Stimulated activated CD8-positive, alpha-beta memory T cell treated with anti-CD3 and anti-CD28 coated beads, Interleukin-7, amount 100 ng/mL, for 48 hours (primary cell): ENCODE results near the gene KRT6B.
"Not testable (repeated sequence)": the region's sequence is repeated elsewhere in the genome, so short reads cannot be mapped to it uniquely, and the experiment has no call there.

ENCODE experiments used
- DNase-seq, 2 donors: peaks; one replicate each; pipeline ENCODE4 v3.0.0-alpha.2; 2020; ENCODE audit warnings: low read depth in 1 of 2; ENCODE audit errors: extremely low read depth in 1 of 2

The KRT6B gene

GRCh38 chr12:52473768-52474167, 21.8 kb upstream of the KRT6B start, which contains the start of gene KRT6C:
KRT6C (minus strand) TSS chr12:52473805; CDS start chr12:52473737, 68 bp downstream.
- DNase-seq = no peak

- no peak for DNase-seq
Observed at GRCh38 chr12:52469853-52470252, 17.9 kb upstream of the KRT6B start.

DNA sequence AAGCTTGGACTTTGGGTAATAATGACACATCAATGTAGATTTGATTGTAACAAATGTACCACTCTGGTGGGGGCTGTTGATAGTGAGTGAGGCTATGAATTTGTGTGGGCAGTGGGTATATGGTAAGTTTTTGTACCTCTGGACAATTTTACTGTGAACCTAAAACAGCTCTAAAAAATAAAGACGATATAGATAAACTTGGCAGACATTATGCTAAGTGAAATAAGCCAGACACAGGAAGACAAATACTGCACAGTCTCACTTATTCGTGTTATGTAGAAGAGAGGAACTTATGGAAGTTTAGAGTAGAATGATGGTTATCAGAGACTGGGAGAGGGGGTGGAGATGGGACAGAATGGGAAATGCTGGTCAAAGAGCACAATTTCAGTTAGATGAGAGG, 13.0 kb upstream of the KRT6B start:
- DNase-seq = no peak

- DNase-seq = no peak
Observed at GRCh38 chr12:52461693-52462092, 9.7 kb upstream of the KRT6B start.

DNA sequence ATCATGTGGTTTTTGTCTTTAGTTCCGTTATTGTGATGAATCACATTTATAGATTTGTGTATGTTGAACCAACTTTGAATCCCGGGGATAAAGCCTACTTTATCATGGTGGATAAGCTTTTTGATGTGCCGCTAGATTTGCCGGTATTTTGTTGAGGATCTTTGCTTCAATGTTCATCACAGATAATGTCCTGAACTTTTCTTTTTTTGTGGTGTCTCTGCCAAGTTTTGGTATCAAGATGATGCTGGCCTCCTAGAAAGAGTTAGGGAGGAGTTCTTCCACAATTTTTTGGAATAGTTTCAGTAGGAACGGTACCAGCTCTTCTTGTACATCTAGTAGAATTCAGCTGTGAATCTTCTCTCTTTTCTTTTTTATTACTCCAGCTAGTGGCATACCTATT, 6.9 kb upstream of the KRT6B start:
- DNase-seq = no peak

DNA sequence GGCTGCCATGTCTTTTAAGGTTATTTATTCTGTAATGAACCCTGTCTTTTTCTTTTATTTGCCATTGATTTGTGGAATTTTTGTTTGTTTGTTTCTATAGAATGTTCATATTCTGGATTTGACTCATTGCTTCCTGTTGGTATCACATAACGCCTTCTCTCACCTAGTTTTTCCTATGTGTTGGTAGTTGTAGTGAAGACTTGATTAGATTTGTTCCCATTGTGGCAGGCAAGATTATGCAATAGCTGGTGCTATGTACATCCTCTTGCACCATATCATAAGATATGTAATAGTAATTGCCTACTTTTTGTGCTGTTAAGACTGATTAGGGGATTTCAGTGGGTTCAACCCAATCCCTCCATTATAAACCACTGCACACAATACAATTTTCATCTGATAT, 3.9 kb upstream of the KRT6B start:
- no peak for DNase-seq

GRCh38 chr12:52454411-52455201, 2.7 kb upstream of the KRT6B start:
- no peak for DNase-seq

DNA sequence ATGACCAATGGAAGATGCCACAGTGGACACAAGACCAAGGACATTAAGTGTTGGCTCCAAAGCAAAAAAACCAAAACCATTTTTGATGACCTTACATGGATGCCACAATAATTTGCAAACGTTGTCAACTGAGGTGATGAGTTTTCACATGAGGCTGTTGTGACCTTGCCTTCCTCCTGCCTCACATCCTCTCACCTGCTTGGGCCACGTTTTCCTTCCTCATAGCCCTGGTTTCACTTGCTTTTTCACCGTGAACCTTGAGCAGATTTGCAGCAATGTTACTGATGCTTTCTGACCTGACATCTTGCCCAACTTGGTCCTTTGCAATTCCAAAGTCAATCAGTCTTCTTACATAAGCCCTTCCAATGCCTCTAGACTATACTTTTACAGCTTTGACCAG, 3.7 kb downstream of the KRT6B start:
- no peak for DNase-seq

GRCh38 chr12:52447196-52447595, 4.8 kb downstream of the KRT6B start:
- DNase-seq = not testable (repeated sequence)

GRCh38 chr12:52446367-52447045, 5.4 kb downstream of the KRT6B start:
- DNase-seq = no peak

DNA sequence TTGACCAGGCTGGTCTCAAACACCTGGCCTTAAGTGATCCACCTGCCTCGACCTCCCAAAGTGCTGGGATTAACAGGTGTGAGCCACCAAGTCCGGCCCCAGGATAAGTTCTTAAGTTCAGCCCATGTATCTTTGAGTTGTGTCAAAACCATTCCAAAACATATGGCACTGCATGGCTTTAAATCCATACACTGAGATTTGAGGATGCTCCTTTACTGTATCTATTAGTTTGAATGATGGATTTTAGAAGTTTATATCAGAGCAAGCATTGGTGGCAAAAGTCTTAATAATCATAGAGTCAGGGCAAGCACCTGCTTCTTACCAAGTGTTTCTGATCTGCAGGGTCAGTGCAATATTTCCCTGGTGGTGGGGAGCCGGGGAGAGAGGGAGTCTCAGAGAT, 6.1 kb downstream of the KRT6B start:
- DNase-seq = no peak

DNA sequence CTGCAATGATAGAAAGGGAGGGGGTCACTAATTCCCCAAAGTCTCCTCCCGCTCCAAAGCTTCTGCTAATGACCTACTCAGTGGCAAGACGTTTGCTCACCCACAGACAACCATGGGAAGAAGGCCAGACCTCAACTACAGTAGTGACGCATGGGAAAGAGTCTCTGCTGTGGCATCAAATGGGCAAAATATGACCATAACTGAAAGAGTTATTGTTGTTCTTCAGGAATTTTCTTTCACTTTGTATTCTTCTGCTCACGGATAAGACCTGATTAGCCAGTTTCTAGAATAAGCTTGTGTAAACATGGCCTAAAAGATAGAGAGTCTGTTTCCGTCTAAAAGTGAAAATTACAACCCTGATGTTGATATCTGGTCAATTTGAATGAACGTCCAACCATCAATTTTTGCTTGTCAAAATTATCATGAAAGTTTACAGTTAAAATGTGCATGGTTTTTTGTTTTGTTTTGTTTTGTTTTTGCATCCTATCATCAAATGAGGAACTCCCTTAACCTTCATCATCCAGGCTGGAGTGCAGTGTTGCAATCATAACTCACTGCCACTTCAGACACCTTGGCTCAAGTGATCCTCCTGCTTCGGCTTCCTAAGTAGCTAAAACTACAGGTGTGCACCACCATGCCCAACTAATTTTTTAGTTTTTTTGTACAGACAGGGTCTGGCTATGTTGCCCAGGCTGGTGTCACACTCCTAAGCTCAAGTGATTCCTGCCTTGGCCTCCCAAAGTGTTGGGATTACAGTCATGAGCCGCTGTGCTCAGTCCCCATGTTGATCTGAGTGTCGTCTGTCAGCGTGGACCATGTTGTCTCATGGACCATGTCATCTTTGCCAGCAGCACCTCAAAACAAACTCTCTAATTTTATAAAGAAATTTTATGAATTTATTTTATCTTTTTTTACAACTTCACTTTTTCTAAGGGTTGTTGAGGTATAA, 7.0 kb downstream of the KRT6B start:
- DNase-seq = no peak

DNA sequence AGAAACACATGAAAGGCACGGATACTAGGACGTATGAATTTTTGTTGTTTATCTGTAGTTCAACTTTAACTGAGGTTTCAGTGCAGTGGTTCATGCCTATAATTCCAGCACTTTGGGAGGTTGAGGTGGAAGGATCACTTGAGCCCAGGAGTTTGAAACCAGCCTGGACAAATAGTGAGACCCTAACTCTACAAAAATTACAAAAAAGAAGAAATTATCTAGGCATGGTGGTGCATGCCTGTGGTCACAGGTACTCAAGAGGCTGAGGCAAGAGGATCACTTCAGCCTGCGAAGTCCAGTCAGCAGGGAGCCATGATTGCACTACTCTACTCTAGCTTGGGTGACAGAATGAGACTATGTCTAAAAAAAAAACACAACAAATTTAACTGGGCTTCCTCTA, 8.0 kb downstream of the KRT6B start:
- no peak for DNase-seq

DNA sequence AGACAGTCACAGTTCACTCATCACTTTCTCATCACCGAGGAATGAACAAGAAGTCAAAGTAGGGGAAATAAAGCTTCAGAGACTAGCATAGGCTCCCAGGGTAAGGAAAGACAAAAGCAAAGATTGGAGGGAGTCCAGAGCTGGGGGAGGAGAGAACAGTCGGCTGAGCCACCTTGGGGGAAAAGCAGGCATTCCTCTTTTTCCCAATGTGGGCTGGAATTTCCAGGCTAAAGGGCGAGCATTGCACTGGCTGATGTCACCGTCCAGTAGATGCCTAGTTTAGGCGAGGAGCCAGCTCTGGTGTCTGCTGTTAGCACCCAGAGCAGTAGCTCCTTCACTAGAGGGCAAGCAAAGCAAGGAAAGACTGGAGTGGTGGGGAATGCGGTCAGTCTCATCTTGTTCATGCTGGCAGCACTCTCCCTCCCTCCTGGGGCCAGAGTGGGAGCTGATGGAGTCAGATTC, 9.3 kb downstream of the KRT6B start:
- DNase-seq = no peak

DNA sequence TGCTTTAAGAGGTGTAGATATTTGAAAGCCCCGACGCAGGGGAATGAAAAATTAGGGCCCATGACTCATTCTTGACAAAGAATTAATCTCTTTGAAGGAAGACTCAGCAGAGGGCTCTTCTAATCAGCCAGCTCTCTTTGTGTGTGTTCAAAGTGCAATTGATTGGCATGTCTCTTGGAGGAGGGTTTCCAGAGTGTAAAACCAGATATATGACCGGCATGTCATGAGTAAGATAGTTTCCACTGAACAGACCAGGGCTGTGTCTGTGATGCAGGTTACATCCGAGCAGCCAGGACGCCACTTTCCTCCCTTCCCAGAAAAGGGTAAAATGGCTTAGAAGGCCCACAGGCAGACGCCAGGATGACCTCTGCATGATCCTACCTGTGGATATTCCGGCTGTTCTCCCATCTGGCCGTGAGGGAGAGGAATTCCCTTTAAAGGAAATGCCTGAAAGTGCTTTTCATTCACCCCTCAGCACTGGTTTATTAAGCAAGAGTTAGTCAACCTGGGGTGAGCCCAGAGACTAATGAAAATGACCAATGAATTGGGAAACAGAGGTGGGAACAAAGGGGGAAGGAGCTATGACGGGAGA, 10.5 kb downstream of the KRT6B start:
- no peak for DNase-seq

DNA sequence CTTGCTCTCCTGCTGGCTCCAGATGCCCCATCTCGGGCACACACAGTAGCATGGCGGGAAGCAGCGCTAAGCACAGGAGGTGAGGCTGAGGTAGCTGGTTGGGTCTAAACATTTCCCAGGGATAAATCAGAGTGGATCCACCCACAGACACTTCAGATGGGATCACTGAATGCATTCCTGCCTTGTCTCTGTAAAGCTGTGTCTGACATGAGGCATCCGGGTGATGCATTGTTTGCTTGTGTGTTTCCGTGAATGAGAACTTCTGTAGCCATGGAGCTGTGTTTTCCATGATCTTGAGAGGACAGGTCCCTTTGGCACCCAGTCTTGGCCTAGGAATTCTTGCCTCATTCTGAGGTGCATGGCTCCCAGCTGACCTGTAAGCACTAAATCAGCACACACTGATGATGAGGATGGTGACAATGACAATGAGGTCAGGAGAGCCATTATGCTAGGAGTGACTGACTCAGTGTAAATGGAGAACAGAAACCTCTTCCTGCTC, 11.1 kb downstream of the KRT6B start:
- no peak for DNase-seq

DNA sequence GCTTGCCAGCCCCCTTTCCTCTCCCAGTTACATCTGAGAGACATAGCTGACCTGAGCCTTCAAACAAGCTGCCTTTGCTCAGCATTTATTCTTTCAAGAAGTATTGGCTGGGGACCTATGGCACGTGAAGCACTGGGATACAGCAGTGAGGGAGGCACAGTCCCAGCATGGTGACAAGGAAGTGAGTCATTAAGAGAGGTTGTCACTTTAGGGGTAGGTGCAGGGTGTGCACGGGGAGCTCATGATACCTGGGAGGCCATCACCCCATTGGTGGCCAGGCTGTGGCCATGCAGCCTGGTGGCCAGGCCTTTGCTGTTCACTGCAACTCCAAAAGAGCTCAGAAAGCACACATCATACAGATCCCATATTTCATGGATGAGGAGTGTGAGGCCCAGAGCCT, 12.1 kb downstream of the KRT6B start:
- no peak for DNase-seq

- DNase-seq = no peak
Observed at GRCh38 chr12:52439420-52439819, 12.5 kb downstream of the KRT6B start.

GRCh38 chr12:52438305-52439301, 13.3 kb downstream of the KRT6B start:
- DNase-seq = no peak
